Activated CD4-positive, alpha-beta T cell treated with anti-CD3 and anti-CD28 coated beads for 1 hour (primary cell): ENCODE data around the gene GPR146.
A peak's percentile ranks its signal among the peaks of the same experiment; 100 is the strongest.
"Not testable (repeated sequence)": the region's sequence is repeated elsewhere in the genome, so short reads cannot be mapped to it uniquely, and the experiment has no call there.

ENCODE experiments used
- DNase-seq: peaks from one replicate; pipeline ENCODE4 v3.0.0-alpha.2; 2020

Gene GPR146

GRCh38 chr7:1059200-1060091, 15.1 kb downstream of the GPR146 start:
- no peak for DNase-seq

GRCh38 chr7:1060315-1061072, 16.1 kb downstream of the GPR146 start:
- no peak for DNase-seq

- no peak for DNase-seq
Measured at GRCh38 chr7:1061180-1061579, 16.8 kb downstream of the GPR146 start.

GRCh38 chr7:1062296-1063294, 18.2 kb downstream of the GPR146 start:
- no peak for DNase-seq

GRCh38 chr7:1063361-1063760, 19.0 kb downstream of the GPR146 start:
- DNase-seq: no peak

- DNase-seq: no peak
Measured at GRCh38 chr7:1064581-1064980, 20.2 kb downstream of the GPR146 start.

- no peak for DNase-seq
Measured at GRCh38 chr7:1065263-1065584, 20.9 kb downstream of the GPR146 start.

GRCh38 chr7:1065585-1066241, 21.4 kb downstream of the GPR146 start:
- DNase-seq: peak; percentile 76

GRCh38 chr7:1066242-1066588, 21.9 kb downstream of the GPR146 start:
- DNase-seq: no peak

GRCh38 chr7:1068013-1068412, 23.7 kb downstream of the GPR146 start:
- DNase-seq: no peak

- no peak for DNase-seq
Measured at GRCh38 chr7:1068619-1069018, 24.3 kb downstream of the GPR146 start.

GRCh38 chr7:1070544-1071011, 26.2 kb downstream of the GPR146 start:
- no peak for DNase-seq

- DNase-seq: no peak
Measured at GRCh38 chr7:1071731-1072254, 27.4 kb downstream of the GPR146 start.

GRCh38 chr7:1073142-1073977, 29.0 kb downstream of the GPR146 start:
- DNase-seq: no peak

GRCh38 chr7:1074018-1074417, 29.7 kb downstream of the GPR146 start:
- not testable (repeated sequence) for DNase-seq

GRCh38 chr7:1074593-1075431, 30.5 kb downstream of the GPR146 start:
- no peak for DNase-seq

GRCh38 chr7:1076184-1077072, 32.1 kb downstream of the GPR146 start:
- DNase-seq: no peak

- no peak for DNase-seq
Measured at GRCh38 chr7:1078519-1078918, 34.2 kb downstream of the GPR146 start.

GRCh38 chr7:1078985-1079384, 34.6 kb downstream of the GPR146 start:
- DNase-seq: no peak
